HG03097 (cell line): ENCODE data around the gene RPS3A.
"Not testable (repeated sequence)": the region's sequence is repeated elsewhere in the genome, so short reads cannot be mapped to it uniquely, and the experiment has no call there.

ENCODE experiments used
- ATAC-seq: cut with Tn5 transposase; IDR thresholded peaks from one replicate; pipeline ENCODE4 v1.9.1; 2021; ENCODE audit not compliant: unreplicated experiment, low FRiP score

The RPS3A gene

DNA sequence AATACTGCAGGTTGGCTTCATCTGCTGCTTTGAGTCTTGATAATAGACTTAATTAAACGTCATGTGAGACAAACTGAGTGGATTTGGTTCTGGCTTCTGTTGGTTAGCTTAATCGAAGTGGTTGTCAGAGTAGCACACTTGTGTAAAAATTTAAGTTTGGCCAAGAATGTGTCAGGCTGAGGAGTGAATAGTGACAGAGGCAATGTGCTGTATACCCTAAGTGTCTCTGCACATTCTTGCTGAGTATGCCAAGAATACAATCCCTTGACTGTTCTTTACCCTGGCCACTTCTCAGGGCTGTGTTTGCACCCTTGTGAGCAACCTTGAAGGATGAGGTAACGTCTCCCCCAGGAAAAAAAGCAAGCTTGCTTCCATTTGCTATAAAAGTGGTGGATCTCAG, 14.9 kb downstream of the RPS3A start:
- ATAC-seq: no peak

DNA sequence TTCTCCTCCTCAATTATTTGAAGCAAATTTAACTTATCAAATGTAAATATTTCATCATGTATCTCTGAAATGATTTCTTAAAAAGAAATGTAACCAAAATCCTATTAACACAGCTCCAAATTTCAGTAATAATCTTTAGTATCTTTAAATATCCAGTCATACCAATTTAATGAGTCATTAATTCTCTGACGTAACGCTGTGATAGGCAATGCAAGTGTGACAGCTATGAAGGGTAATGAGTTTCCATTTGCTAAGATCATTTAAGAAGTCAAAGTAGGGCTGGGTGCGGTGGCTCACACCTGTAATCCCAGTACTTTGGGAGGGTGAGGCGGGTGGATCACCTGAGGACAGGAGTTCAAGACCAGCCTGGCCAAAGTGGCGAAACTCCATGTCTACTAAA, 15.6 kb downstream of the RPS3A start:
- no peak for ATAC-seq

DNA sequence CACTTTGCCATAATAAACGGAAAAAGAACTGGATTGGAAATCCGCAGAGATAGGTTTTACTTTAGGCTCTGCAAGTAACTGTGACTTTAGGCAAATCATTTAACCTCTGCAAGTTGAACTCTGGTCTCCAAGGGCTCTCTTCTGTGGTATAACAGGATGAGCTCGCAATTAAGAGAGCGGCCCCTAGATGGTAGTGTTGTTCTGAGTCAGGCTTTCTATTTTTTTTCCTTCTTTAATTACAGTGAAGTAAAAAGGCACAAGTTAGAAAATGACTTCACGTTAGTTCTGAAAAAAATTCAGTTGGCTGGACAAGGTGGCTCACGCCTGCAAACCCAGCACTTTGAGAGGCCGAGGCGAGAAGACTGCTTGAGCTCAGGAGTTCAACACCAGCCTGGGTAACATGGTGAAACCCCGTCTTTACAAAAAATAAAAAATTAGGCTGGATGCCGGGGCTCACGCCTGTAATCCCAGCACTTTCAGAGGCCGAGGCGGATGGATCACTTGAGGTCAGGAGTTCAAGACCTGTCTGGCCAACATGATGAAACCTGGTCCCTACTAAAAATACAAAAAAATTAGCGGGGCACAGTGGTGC, 18.0 kb downstream of the RPS3A start:
- peak; percentile 63 for ATAC-seq

DNA sequence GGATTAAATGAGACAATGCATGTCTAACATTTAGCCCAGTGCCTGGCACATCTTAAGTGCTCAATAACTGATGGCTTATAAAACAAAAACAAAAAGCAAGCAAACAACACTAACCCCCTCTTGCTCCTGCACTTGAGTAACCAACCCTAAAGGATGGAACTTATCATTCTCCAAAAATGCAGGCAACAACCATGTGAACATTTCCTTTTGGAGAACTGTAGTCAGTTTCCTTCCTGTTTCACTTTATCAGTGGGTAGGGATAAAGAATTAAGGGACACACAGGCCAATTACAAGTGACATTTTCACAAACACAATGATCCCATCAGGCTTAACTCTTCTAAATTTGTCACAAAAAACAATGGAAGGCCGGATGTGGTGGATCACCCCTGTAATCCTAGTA, 30.4 kb downstream of the RPS3A start:
- ATAC-seq: no peak

DNA sequence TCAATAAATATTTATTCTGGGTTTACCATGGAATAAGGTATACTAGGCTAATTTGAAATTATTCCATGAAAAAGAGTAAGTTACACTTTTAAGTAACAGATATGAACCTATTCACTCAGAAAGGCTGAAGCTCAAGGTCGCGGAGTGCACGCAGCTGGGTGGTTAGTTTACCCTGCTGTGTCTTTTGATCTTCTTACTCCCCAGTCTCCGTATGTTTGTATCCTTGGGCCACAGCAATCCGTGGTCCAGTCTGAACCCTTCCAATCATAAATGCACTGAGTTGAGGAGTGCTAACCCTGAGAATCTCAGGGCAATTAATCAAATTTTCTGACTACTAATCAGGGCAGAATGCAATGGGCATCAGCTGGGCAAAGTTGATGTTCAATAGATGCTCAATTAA, 33.9 kb downstream of the RPS3A start:
- ATAC-seq: no peak

DNA sequence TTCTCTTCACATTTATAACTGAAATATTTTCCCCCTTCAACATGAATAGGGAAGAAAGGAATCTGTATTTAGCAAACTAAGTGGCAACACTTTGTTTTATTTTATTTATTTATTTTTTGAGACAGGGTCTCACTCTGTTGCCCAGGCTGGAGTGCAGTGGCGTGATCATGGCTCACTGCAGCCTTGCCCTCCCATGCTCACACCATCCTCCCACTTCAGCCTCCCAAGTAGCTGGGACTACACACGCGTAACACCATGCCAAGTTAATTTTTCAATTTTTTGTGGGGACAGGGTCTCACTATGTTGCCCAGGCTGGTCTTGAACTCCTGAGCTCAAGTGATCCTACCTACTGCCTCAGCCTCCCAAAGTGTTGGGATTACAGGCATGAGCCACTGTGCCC, 36.6 kb downstream of the RPS3A start:
- ATAC-seq: not testable (repeated sequence)

DNA sequence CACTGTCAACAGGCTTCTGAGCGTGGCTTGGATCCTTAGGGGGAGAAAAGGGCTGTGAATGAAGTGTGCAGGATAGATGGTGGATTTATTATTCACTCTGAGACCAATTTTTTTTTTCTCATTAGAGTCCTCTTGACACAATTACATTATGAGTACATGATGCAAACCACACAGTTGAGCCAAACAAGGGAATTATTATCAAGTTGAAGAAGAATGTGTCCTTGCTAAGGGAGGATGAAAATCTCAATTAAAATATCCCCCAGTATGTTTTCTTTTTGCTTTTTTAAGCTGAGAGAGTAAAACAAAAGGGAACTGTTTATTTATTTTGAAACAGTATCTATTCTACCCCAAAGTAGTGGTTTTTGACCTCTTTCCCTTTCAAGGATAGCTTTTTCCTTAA, 40.4 kb downstream of the RPS3A start:
- no peak for ATAC-seq

DNA sequence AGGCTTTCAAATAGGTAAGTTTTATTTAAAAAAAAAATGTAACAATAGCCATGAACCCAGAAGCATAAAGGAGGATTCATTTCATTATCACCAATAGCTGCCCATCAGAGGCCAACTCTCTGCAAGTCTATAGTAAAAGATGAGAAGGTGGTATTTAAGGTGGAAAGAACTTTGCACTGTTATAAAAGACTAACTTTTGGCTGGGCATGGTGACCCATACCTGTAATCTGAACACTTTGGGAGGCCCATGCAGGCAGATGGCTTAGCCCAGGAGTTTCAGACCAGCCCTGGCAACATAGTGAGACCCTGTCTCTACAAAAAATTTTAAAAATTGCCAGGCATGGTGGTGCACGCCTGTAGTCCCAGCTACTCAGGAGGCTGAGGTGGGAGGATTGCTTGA, 43.3 kb downstream of the RPS3A start:
- no peak for ATAC-seq

DNA sequence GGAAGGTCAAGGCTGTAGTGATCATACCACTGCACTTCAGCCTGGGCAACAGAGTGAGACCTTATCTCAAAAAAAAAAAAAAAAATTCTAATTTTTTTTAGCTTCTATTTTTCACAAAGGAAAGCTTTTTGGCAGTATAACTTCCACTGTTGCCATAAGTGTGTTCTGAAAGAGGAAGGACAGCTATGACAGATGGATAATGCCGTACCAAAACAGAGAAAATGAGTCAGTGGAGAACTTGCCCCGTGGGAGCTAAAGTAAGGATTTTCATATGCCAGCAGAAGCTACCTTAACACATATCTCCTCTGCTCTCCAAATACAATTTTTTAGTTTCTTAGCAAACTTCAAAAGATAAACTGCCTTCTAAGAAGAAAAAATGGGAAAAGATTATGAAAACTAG, 43.7 kb downstream of the RPS3A start:
- no peak for ATAC-seq

DNA sequence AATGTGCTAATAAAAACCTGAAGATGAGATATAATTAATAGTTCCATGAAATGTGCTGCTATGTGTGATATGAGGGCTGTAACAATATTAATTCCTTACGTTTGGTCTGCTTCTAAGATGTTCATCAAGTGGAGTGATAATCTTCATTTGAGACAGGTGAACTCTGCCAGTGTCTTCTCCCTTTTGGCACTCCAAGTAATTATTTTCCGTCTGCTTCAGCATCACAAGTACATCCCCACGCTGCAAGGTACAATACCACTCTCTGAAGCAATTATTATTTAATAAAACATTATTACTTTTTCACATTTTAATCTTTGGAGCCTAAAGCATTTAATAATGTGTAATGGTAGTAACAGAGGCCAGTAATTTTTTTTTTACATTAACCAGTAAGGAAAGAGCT, 44.4 kb downstream of the RPS3A start:
- no peak for ATAC-seq

DNA sequence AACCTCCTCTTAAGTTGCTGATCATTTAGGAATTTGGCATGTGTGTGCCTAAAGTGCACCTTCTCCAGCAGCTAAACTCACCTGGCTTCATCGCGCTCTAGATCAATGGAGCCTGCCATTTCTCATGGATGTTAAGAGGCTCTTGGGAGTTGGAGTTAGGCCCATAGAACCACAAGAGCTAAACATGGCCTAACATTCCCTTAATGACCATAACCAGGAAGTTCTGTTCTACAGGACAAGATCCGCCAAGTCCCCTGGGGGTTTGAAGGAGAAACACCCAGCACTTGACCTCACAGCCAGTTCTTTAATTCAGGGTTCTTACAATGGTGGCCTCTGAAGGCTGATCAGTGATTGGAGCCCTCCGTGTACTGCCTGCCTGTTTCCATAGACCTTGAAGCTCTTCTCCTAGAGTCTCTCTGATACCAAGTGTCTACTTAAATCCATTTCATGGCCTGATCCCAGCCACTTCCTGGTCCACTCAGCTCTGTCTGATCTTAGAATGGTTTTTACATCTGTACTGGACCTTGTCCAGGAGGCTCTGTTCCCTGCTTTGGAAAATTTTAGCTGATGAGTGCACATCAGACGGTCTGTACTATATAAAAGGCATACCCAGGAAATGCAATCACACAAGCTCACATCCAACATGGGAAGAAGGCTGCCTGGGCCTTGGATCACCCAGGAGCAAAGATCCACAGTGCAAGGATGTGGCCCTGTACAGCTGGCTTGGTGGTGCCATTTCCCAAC, 45.1 kb downstream of the RPS3A start:
- no peak for ATAC-seq

DNA sequence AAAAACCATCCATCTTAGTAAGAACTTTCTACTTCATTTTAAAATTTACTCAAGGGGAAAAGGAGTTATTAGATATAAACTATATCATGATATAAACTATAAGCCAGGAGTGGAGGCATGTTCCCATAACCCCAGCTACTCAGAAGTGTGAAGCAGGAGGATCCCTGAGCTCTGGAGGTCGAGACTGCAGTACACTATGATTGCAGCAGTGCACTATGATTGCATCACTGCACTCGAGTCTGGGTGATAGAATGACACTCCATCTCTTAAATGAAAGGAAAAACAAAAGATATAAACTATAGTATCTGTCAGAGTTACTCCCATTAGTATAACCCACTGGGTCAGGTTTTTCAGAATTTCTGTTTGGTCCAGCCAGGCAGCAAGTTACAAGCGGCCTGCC, 47.6 kb downstream of the RPS3A start:
- no peak for ATAC-seq

DNA sequence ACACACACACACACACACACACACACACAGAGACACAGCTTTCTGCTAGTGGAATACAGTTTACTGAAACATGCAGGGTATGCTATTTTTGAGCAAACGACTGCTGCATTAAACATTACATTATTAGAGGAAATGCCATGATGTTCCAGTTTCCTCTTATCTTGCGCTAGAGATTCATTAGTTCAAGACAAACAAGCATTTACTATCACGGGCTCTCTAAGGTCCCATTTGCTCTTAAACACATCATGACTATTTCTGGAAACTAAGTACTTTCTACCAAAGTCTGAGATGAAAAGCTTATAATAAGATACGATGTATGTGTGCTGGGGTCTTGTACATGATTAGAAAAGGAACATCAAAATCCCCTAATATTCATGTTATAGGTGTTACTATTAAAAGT, 48.8 kb downstream of the RPS3A start:
- ATAC-seq: no peak

DNA sequence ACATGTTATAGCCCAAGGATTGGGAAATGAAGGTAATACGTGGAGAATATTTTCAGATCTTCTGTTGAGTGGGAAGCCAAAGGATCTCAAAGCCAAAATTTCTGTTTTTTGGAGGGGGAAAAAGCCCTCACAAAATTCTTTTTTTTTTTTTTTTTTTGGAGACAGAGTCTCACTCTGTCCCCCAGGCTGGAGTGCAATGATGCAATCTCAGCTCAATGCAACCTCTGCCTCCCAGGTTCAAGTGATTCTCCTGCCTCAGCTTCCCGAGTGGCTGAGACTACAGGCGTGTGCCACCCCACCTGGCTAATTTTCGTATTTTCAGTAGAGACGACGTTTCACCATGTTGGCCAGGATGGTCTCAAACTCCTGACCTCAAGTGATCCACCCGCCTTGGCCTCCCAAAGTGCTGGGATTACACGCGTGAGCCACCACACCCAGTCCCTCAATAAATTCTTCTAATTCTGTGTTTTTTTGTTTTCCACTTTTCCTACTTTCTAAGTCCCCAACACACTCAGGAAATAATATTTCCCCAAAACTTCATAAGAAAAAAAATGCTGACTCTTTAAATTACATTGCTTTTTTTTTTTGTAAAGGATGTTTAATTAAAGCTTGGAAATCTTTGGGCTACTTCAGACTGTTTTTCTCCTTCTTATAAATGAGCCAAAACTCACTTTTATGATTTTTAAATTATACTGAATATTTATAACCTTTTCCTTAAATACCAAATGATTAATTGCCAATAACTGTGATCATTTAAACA, 51.6 kb downstream of the RPS3A start:
- ATAC-seq: no peak

DNA sequence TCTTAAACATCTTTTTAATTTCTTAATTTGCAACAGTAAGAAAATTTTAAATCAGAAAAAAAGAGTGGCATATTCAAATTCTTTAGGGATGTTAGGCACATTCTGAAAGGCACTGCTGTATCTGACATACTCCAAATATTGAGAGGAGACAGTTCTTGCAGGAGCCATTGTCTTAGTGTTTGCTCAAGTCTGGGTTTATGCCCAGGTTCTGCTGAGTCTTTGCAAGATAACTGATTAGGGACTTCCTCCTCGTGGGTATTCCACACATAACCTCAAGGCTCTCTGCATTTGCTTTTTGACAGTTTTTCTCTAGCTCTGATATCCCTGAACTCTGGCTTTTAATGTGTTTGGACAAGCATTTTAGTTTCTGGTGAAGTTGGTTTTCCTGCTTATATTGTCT, 52.6 kb downstream of the RPS3A start:
- no peak for ATAC-seq

DNA sequence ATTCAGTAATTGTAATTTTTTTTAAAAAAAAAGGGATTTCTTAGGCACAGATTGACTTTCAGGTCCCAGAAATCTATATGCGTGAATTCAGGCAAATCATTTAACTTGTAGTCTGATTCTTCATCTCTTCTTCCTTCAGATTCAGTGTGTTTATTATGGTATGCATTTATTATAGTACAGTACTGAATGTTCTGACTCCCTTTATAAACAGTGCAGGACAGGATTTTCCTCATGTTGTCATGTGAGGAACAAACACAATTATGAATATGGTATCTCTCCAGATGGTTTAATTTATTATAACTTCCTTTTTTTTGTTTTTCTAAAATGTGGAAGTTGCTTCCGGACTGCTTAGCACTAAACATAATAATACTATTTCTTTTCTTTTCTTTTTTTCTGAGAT, 54.2 kb downstream of the RPS3A start:
- no peak for ATAC-seq
